Loucy (cell line): Measurements from ENCODE around the gene RALGAPB.

Source experiments
- H2AFZ ChIP-seq: fragments of 200-600 bp; sonication (generic); 2 replicates; pipeline ENCODE4 v1.6.0; 2016; ENCODE audit warnings: antibody characterized with exemption, mild to moderate bottlenecking, low read length, moderate library complexity
- H3F3A ChIP-seq: fragments of 200-600 bp; 2 replicates; pipeline ENCODE4 v1.6.0; 2016; ENCODE audit warnings: antibody characterized with exemption, low read depth, mild to moderate bottlenecking
- H3K27me3 ChIP-seq: fragments of 200-600 bp; sonication (generic); 2 replicates; pipeline ENCODE4 v1.6.1; 2014; ENCODE audit warnings: low read length, mild to moderate bottlenecking; ENCODE audit not compliant: insufficient read depth, poor library complexity, severe bottlenecking
- H3K36me3 ChIP-seq: fragments of 200-600 bp; sonication (generic); 2 replicates; pipeline ENCODE4 v1.6.1; 2016; ENCODE audit warnings: low read length; ENCODE audit not compliant: insufficient read depth
- H3K4me1 ChIP-seq: fragments of 200-600 bp; sonication (generic); 2 replicates; pipeline ENCODE4 v1.5.1; 2014; ENCODE audit warnings: low read length, mild to moderate bottlenecking; ENCODE audit not compliant: insufficient read depth, poor library complexity, severe bottlenecking
- H3K4me2 ChIP-seq: fragments of 200-600 bp; sonication (generic); 2 replicates; pipeline ENCODE4 v1.6.0; 2014; ENCODE audit warnings: antibody characterized with exemption, low read length, low read depth, mild to moderate bottlenecking; ENCODE audit not compliant: poor library complexity, severe bottlenecking
- H3K4me3 ChIP-seq: fragments of 200-600 bp; sonication (generic); 2 replicates; pipeline ENCODE4 v1.5.1; 2014; ENCODE audit warnings: low read length, mild to moderate bottlenecking, mixed read lengths; ENCODE audit not compliant: poor library complexity, severe bottlenecking
- H3K79me2 ChIP-seq: fragments of 200-600 bp; sonication (generic); 2 replicates; pipeline ENCODE4 v1.6.1; 2014; ENCODE audit warnings: low read length; ENCODE audit not compliant: insufficient read depth
- H3K9ac ChIP-seq: fragments of 200-600 bp; sonication (generic); 2 replicates; pipeline ENCODE4 v1.6.0; 2014; ENCODE audit warnings: mild to moderate bottlenecking, low read depth, low read length, moderate library complexity; ENCODE audit not compliant: poor library complexity, severe bottlenecking
- H3K9me2 ChIP-seq: fragments of 200-600 bp; sonication (generic); replicated peaks from 2 replicates; pipeline ENCODE4 v1.6.1; 2016; ENCODE audit warnings: low read depth, low read length, mixed read lengths
- H3K9me3 ChIP-seq: fragments of 200-600 bp; sonication (generic); 2 replicates; pipeline ENCODE4 v1.6.1; 2014; ENCODE audit warnings: mild to moderate bottlenecking, antibody characterized with exemption, low read length, low read depth; ENCODE audit not compliant: insufficient read depth
- H4K20me1 ChIP-seq: fragments of 200-600 bp; sonication (generic); 2 replicates; pipeline ENCODE4 v1.6.0; 2014; ENCODE audit warnings: antibody characterized with exemption, low read length, mild to moderate bottlenecking; ENCODE audit not compliant: insufficient read depth, poor library complexity, severe bottlenecking
- EZH2phosphoT487 ChIP-seq: fragments of 200-600 bp; IDR thresholded peaks from 2 replicates; pipeline ENCODE4 v1.6.1; 2018; ENCODE audit warnings: antibody characterized with exemption, mild to moderate bottlenecking, moderate library complexity, borderline replicate concordance
- TF ChIP-seq, protein P1 (sequence below): fragments of 200-600 bp; sonication (generic); conservative IDR thresholded peaks from 2 replicates; pipeline ENCODE4 v1.5.1; 2014; ENCODE audit warnings: mild to moderate bottlenecking, antibody characterized with exemption, low read length

The RALGAPB gene

DNA sequence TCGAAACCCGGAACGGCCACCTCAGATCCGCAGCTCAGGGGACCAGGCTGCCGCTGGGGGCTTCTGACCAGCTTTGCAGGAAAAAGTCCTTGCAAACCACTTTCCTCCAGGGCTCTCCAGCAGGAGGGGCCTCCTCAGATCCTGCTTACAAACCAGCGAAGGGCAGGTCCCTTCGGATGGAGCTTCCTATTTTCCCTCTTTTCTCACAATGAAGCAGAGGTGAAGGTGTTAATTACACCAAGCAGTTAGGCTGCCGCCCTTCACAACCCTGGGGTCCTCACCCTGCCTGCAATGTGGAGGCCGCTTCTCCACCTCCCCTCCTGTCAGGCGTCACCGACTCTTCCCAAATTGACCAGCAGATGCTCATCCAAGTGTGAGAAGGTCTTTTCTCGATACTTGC is 134.7 kb downstream of the RALGAPB start:
- Histone ChIP-seq H3K9me3 (no peaks in the 10 kb centered on the region), H3K79me2 (no peaks in the 10 kb centered on the region), H3K4me2 (no peak overlapping the region), H3K27me3 (no peaks in the 10 kb centered on the region), H3K36me3 (no peaks in the 10 kb centered on the region), H3K4me1 (no peaks in the 10 kb centered on the region), H3K9ac (no peak overlapping the region), H3K4me3 (no peak overlapping the region), H4K20me1 (no peaks in the 10 kb centered on the region), H2AFZ (no peak overlapping the region), H3K9me2 (no peaks in the 10 kb centered on the region), H3F3A (no peaks in the 10 kb centered on the region)
- TF ChIP-seq, protein P1, sequence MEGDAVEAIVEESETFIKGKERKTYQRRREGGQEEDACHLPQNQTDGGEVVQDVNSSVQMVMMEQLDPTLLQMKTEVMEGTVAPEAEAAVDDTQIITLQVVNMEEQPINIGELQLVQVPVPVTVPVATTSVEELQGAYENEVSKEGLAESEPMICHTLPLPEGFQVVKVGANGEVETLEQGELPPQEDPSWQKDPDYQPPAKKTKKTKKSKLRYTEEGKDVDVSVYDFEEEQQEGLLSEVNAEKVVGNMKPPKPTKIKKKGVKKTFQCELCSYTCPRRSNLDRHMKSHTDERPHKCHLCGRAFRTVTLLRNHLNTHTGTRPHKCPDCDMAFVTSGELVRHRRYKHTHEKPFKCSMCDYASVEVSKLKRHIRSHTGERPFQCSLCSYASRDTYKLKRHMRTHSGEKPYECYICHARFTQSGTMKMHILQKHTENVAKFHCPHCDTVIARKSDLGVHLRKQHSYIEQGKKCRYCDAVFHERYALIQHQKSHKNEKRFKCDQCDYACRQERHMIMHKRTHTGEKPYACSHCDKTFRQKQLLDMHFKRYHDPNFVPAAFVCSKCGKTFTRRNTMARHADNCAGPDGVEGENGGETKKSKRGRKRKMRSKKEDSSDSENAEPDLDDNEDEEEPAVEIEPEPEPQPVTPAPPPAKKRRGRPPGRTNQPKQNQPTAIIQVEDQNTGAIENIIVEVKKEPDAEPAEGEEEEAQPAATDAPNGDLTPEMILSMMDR, result no peak
- TF ChIP-seq EZH2phosphoT487, result no peak

DNA sequence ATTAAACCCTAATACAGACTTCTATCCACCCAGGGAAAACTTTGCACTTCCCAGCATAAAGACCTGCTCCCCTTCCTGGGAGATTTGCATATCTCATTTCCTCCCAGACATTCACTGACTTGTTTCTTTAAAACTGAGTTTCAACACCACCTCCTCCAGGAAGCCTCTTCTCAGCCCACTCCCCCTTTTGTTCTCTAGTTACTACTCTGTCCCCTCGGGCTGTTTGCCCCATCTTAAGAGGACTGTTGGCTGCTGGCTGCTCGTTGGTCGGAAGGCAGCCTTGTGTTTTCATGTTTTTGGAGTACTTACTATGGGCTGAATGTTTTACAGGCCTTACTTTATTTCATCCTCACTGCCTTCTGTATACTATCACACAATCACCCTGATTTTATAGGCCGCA is 135.5 kb downstream of the RALGAPB start:
- Histone ChIP-seq H4K20me1 (no peaks in the 10 kb centered on the region), H3K4me2 (no peak overlapping the region), H3K4me1 (no peaks in the 10 kb centered on the region), H3K4me3 (no peak overlapping the region), H3K79me2 (no peaks in the 10 kb centered on the region), H3F3A (no peaks in the 10 kb centered on the region), H3K36me3 (no peaks in the 10 kb centered on the region), H3K27me3 (no peaks in the 10 kb centered on the region), H3K9me2 (no peaks in the 10 kb centered on the region), H2AFZ (no peak overlapping the region), H3K9ac (no peak overlapping the region), H3K9me3 (no peaks in the 10 kb centered on the region)
- TF ChIP-seq EZH2phosphoT487, result no peak
- TF ChIP-seq, protein P1, result no peak

DNA sequence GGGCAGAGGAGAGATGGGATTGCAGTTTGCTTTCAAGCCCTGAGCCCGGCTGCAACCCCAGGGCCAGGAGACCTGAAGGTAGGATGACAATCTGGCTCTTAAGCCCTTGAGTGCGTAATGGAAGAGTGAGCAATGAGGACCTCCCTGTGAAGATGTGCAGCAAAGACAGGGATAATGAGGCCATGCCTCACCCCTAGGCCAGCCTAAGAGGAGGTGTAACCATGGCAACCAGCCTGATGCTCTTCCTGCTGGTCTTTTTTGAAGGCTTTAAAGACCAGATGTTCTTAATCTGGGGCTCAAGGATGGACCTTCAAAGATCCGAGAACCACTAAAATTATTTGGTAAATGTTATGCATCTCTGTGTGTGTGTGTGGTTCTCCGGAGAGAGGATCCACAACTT is 137.2 kb downstream of the RALGAPB start:
- no peaks in the 10 kb centered on the region for H3K9me2 ChIP-seq
- H4K20me1 ChIP-seq, result no peaks in the 10 kb centered on the region
- no peaks in the 10 kb centered on the region for H3K36me3 ChIP-seq
- H3K27me3 ChIP-seq, result no peaks in the 10 kb centered on the region
- H3K4me3 ChIP-seq, result no peak overlapping the region
- no peak for TF ChIP-seq EZH2phosphoT487
- TF ChIP-seq, protein P1, result no peak
- no peaks in the 10 kb centered on the region for H3F3A ChIP-seq
- H3K4me1 ChIP-seq, result no peaks in the 10 kb centered on the region
- no peak overlapping the region for H3K9ac ChIP-seq
- no peaks in the 10 kb centered on the region for H3K9me3 ChIP-seq
- H3K4me2 ChIP-seq, result no peak overlapping the region
- no peaks in the 10 kb centered on the region for H3K79me2 ChIP-seq
- H2AFZ ChIP-seq, result no peak overlapping the region
